PC-9 (cell line): ENCODE results near the gene NEUROD6.

Experiments
- CTCF ChIP-seq: fragments of 200-600 bp; sonication (generic); conservative IDR thresholded peaks from 2 replicates; pipeline ENCODE4 v1.6.1; 2017; ENCODE audit warnings: mixed run types, antibody characterized with exemption, mild to moderate bottlenecking, moderate library complexity
- EZH2 ChIP-seq: fragments of 200-600 bp; sonication (generic); IDR thresholded peaks from 2 replicates; pipeline ENCODE4 v1.8.0; 2017; ENCODE audit warnings: antibody characterized with exemption, low read depth

DNA sequence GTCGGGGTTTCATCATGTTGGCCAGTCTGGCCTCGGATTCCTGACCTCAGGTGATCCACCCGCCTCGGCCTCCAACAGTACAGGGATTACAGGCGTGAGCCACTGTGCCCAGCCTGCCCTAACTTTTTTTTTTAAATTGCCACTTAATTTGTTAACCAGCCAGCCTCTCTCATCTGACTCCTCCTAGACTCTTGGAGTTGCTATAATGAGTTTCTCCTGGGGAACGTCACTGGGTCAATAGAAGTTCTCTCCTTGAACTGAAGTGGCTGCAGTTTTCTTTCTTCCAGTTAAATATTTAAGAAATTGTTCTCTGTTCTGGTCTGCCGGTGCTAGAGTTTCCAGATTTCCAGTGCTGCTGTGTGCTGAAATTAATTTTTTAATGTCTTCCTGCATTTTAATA is 27.6 kb downstream of the NEUROD6 start:
- TF ChIP-seq CTCF = no peak
- no peak for TF ChIP-seq EZH2
